ENCODE results near the gene LDAH.

DNA sequence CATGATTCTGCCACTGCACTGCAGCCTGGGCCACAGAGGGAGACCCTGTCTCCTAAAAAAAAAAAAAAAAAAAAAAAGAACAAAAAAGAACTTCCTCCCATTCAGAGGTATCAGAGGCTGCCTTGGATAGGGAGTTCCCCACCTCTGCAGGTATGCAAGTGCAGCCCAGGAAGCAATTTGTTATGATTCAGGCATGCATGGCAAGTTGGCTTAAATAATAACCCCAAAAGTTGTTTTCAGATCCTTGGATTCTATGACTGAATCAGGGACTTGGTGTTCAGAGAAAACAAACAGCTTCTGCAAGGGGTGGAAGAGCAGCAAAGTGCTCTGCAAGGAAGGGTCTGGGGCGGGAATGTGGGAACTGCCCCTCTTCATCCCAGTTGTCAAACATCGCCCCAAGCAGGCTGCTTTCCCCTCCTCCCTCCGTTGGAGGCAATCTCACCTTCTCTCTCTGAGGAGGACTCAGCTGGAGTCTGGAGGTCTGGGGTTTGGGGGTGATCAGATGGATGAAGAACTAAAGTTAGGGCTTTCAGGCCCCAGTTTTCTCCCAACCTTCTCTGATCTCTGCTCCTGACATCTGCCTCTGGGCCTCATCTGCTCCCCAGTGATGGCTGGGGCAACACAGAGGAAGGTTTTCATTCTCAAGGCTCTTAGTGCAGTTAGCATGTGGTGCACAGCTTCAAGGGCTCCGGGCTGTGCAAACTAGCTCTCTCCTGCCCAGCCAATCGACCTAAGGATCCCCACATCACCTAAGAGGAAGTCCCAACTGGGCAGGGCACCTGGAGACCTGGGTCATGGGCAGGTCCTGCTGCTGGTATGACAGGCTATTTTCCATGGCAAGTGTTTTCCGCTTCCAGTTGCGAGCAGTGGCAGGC is 159.5 kb downstream of the LDAH start:
- no peak for TF ChIP-seq CTCF (IDR thresholded peaks at IDR 0.05)
- no peak for TF ChIP-seq POLR2A (IDR thresholded peaks at IDR 0.05)
- TF ChIP-seq EP300 (IDR thresholded peaks at IDR 0.05; ENCODE audit: low read depth), result no peak
- TF ChIP-seq POLR2AphosphoS5 (IDR thresholded peaks at IDR 0.05), result no peak
